HL-60 (cell line): ENCODE results near the gene ALDH1A2.

Experiments
- POLR2AphosphoS5 ChIP-seq: IDR thresholded peaks from 2 replicates; pipeline ENCODE4 v1.6.1; 2012; ENCODE audit warnings: low read depth
- SPI1 ChIP-seq: IDR thresholded peaks from 2 replicates; pipeline ENCODE4 v1.6.1; 2012; ENCODE audit warnings: low read depth, mild to moderate bottlenecking, borderline replicate concordance
- TF ChIP-seq, protein P1 (sequence below): IDR thresholded peaks from one replicate; pipeline ENCODE4 v1.5.1; 2011; ENCODE audit warnings: low read length, control low read depth, inconsistent platforms; ENCODE audit not compliant: insufficient read depth

DNA sequence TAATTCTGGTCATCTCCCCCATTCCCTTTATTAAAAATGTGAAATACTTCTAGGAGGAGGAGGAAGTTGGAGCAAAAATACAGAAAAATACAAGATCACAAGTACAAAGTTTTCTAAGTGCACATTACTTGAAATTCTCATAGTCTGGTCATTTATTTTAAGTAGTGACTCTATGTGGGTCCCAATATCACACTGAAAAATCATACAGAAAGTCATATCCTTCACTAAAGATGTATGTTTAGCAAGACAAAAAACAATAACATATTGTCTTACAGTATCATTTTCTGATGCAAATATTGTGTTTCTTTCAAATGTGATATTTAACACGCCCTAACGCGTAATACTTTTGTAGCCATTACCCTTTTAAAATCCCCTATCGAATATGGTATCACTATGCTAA is 2.5 kb downstream of the ALDH1A2 start:
- TF ChIP-seq, protein P1, sequence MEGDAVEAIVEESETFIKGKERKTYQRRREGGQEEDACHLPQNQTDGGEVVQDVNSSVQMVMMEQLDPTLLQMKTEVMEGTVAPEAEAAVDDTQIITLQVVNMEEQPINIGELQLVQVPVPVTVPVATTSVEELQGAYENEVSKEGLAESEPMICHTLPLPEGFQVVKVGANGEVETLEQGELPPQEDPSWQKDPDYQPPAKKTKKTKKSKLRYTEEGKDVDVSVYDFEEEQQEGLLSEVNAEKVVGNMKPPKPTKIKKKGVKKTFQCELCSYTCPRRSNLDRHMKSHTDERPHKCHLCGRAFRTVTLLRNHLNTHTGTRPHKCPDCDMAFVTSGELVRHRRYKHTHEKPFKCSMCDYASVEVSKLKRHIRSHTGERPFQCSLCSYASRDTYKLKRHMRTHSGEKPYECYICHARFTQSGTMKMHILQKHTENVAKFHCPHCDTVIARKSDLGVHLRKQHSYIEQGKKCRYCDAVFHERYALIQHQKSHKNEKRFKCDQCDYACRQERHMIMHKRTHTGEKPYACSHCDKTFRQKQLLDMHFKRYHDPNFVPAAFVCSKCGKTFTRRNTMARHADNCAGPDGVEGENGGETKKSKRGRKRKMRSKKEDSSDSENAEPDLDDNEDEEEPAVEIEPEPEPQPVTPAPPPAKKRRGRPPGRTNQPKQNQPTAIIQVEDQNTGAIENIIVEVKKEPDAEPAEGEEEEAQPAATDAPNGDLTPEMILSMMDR, result no peak
- no peak for TF ChIP-seq POLR2AphosphoS5
- TF ChIP-seq SPI1, result no peak
